Spleen (tissue), 11 donors: Measurements from ENCODE around the gene KCNMB2. TPM values are rescaled to one million over a fixed set of nuclear protein-coding genes. Genes with fewer than 3 reads are reported as not detected.
"Not testable (repeated sequence)": the region's sequence is repeated elsewhere in the genome, so short reads cannot be mapped to it uniquely, and the experiment has no call there.

Experiments
- DNase-seq: peaks from one replicate; pipeline ENCODE4 v3.0.0-alpha.2; 2020
- H3K27ac ChIP-seq, 8 donors: fragments of 200-600 bp; sonication (generic) in 7 of 8; 1 replicate in 4 of 8; 2 replicates in 4 of 8; pipeline versions ENCODE4 v1.5.0 to v1.8.0; 2016 to 2021; ENCODE audit warnings: inconsistent platforms in 4 of 8, mild to moderate bottlenecking in 4 of 8, moderate library complexity in 1 of 8
- H3K27me3 ChIP-seq, 7 donors: fragments of 200-600 bp; sonication (generic) in 6 of 7; replicated peaks in 1 of 7; 1 replicate in 4 of 7; 2 replicates in 3 of 7; pipeline versions ENCODE4 v1.5.0 to v1.8.0; 2016 to 2021; ENCODE audit warnings: inconsistent platforms in 3 of 7, mild to moderate bottlenecking in 1 of 7
- H3K36me3 ChIP-seq, 6 donors: fragments of 200-600 bp; sonication (generic) in 5 of 6; 1 replicate in 4 of 6; 2 replicates in 2 of 6; pipeline versions ENCODE4 v1.5.0 to v1.8.0; 2016 to 2021; ENCODE audit warnings: inconsistent platforms in 2 of 6
- H3K4me1 ChIP-seq, 6 donors: fragments of 200-600 bp; sonication (generic) in 5 of 6; 1 replicate in 3 of 6; 2 replicates in 3 of 6; pipeline versions ENCODE4 v1.5.0 to v1.8.0; 2016 to 2021; ENCODE audit warnings: inconsistent platforms in 3 of 6
- H3K4me3 ChIP-seq, 8 donors: fragments of 200-600 bp; sonication (generic) in 7 of 8; 1 replicate in 4 of 8; 2 replicates in 4 of 8; pipeline versions ENCODE4 v1.5.0 to v1.8.0; 2016 to 2021; ENCODE audit warnings: inconsistent platforms in 4 of 8, mild to moderate bottlenecking in 4 of 8, moderate library complexity in 2 of 8
- H3K9me3 ChIP-seq, 8 donors: fragments of 200-600 bp; sonication (generic) in 7 of 8; 1 replicate in 4 of 8; 2 replicates in 4 of 8; pipeline versions ENCODE4 v1.5.0 to v1.8.0; 2016 to 2021; ENCODE audit warnings: inconsistent platforms in 4 of 8
- CTCF ChIP-seq, 11 experiments: fragments of 200-600 bp in 7 of 11; fragments of 450-650 bp in 4 of 11; sonication (generic) in 4 of 11; IDR thresholded peaks in 8 of 11; conservative IDR thresholded peaks in 3 of 11; 1 replicate in 7 of 11; 2 replicates in 4 of 11; pipeline versions ENCODE4 v1.4.0 to v1.8.0; 2016 to 2021; ENCODE audit warnings: antibody characterized with exemption in 11 of 11, inconsistent platforms in 4 of 11, mild to moderate bottlenecking in 1 of 11
- POLR2A ChIP-seq, 3 donors: fragments of 450-650 bp; IDR thresholded peaks; one replicate each; pipeline ENCODE4 v1.5.1; 2017; ENCODE audit warnings: antibody characterized with exemption in 3 of 3, mild to moderate bottlenecking in 1 of 3
- POLR2AphosphoS5 ChIP-seq, 3 donors: sonication (generic); formaldehyde crosslinking; IDR thresholded peaks; one replicate each; pipeline ENCODE4 v1.5.1; 2017; ENCODE audit warnings: antibody characterized with exemption in 3 of 3
- WGBS, 5 donors: extraction: QIAGEN DNeasy Blood & Tissue Kit in 3 of 5; methylation state at CpG; one replicate each; pipeline versions ENCODE4 v1.1.5 to v1.1.7; 2013 to 2018; 5-methylcytosine and 5-hydroxymethylcytosine counted together
- intact Hi-C: fragments of 100-400 bp; cut with DNase I; formaldehyde crosslinking; loops from one replicate; pipeline ENCODE4 v1.15.0; 2023; ENCODE audit warnings: low total_unique reads
- polyA plus RNA-seq, 3 donors: library from polyadenylated mRNA; stranded (reverse); fragments of 200-250 nt; gene quantifications; one replicate each; pipeline ENCODE4 v1.2.1, GENCODE V29; 2013
- total RNA-seq, 7 donors: library from RNA; depleted of rRNA in 3 of 7; stranded (reverse); fragments of >200 nt in 3 of 7; fragmentation: NEBNext Ultra II Directional in 4 of 7; extraction: Animal tissue kit (Norgen Biotek cat#: 25700) in 4 of 7; gene quantifications; one replicate each; pipeline versions ENCODE4 v1.1.0 to v1.2.1, GENCODE V29; 2016 to 2021
- donor health status: healthy with polysubstance abuse.
- donor health status: DM: no; HTN: no; CAD: no; lungs with moderate emphysema.
- donor health status: DM: no; HTN: no; CAD: no.
- donor health status: Bipolar disorder and iron deficiency.
- donor health status: healthy.
- donor health status: DM: no; HTN: no; CAD: no.
- donor health status: DM: yes; HTN: yes; CAD: no.

KCNMB2 gene
- total and polyA plus RNA-seq, 10 donors = 0.03 to 0.70 (median 0.66) TPM; not detected in 5

- H3K27me3 ChIP-seq = no peaks in the 10 kb centered on the region
- H3K27ac ChIP-seq = no peak overlapping the region
- peaks cover 0 to 7% (median 0%) of the 10 kb centered on the region in 6 donors for H3K4me1 ChIP-seq
- WGBS, 5 donors = 67 to 80% (median 76%) methylated on average over 8 of the region's 8 CpGs
- intact Hi-C loops = no loop called here
- no peak for DNase-seq
- no peak overlapping the region for H3K4me3 ChIP-seq
- H3K9me3 ChIP-seq = no peaks in the 10 kb centered on the region
- H3K36me3 ChIP-seq = no peaks in the 10 kb centered on the region
- no peak for TF ChIP-seq CTCF (IDR thresholded peaks at IDR 0.05 in 8 of 11, conservative IDR thresholded peaks at IDR 0.05 in 3 of 11)
- TF ChIP-seq POLR2AphosphoS5 (IDR thresholded peaks at IDR 0.05) = no peak
- TF ChIP-seq POLR2A (IDR thresholded peaks at IDR 0.05) = no peak
Measured at GRCh38 chr3:178850450-178851190, 314.4 kb downstream of the KCNMB2 start.

- Histone ChIP-seq H3K36me3 (no peaks in the 10 kb centered on the region), H3K27ac (no peak overlapping the region), H3K4me3 (no peak overlapping the region), H3K4me1 (peaks cover 0 to 7% (median 0%) of the 10 kb centered on the region in 6 donors), H3K27me3 (no peaks in the 10 kb centered on the region), H3K9me3 (no peaks in the 10 kb centered on the region)
- 94 to 97% (median 96%) methylated on average over 1 of the region's 1 CpG for WGBS, 5 donors
- DNase-seq = no peak
- TF ChIP-seq POLR2AphosphoS5 (IDR thresholded peaks at IDR 0.05) (no peak), POLR2A (IDR thresholded peaks at IDR 0.05) (no peak), CTCF (IDR thresholded peaks at IDR 0.05 in 8 of 11, conservative IDR thresholded peaks at IDR 0.05 in 3 of 11) (no peak)
- intact Hi-C loops = no loop called here
Measured at GRCh38 chr3:178851564-178851963, 315.3 kb downstream of the KCNMB2 start.

GRCh38 chr3:178856804-178857203, 320.6 kb downstream of the KCNMB2 start:
- no peak for DNase-seq
- H3K36me3 ChIP-seq = no peaks in the 10 kb centered on the region
- H3K4me1 ChIP-seq = peaks cover 0 to 6% (median 0%) of the 10 kb centered on the region in 6 donors
- H3K27ac ChIP-seq = no peak overlapping the region
- WGBS, 5 donors = 87 to 93% (median 90%) methylated on average over 2 of the region's 2 CpGs
- no peak overlapping the region for H3K4me3 ChIP-seq
- TF ChIP-seq POLR2AphosphoS5 (IDR thresholded peaks at IDR 0.05) (no peak), POLR2A (IDR thresholded peaks at IDR 0.05) (no peak), CTCF (IDR thresholded peaks at IDR 0.05 in 8 of 11, conservative IDR thresholded peaks at IDR 0.05 in 3 of 11) (no peak)
- no peaks in the 10 kb centered on the region for H3K27me3 ChIP-seq
- H3K9me3 ChIP-seq = peaks cover 0 to 3% (median 0%) of the 10 kb centered on the region in 8 donors
- intact Hi-C loops = no loop called here

GRCh38 chr3:178859386-178859785, 323.1 kb downstream of the KCNMB2 start:
- intact Hi-C loops = no loop called here
- Histone ChIP-seq H3K27me3 (no peaks in the 10 kb centered on the region), H3K27ac (no peak overlapping the region), H3K9me3 (peaks cover 0 to 3% (median 0%) of the 10 kb centered on the region in 8 donors), H3K4me1 (no peaks in the 10 kb centered on the region), H3K36me3 (no peaks in the 10 kb centered on the region), H3K4me3 (no peak overlapping the region)
- DNase-seq = no peak
- TF ChIP-seq POLR2A (IDR thresholded peaks at IDR 0.05) (no peak), POLR2AphosphoS5 (IDR thresholded peaks at IDR 0.05) (no peak), CTCF (IDR thresholded peaks at IDR 0.05 in 8 of 11, conservative IDR thresholded peaks at IDR 0.05 in 3 of 11) (no peak)
- 79 to 90% (median 82%) methylated on average over 3 of the region's 3 CpGs for WGBS, 5 donors

- H3K27ac ChIP-seq, H3K27me3 ChIP-seq, H3K36me3 ChIP-seq, DNase-seq, H3K4me1 ChIP-seq, H3K4me3 ChIP-seq, intact Hi-C loops, H3K9me3 ChIP-seq: not testable (repeated sequence)
- WGBS, 5 donors = 88 to 93% (median 91%) methylated on average over 24 to 29 of the region's 29 CpGs
Measured at GRCh38 chr3:178859900-178860436, 323.7 kb downstream of the KCNMB2 start.
